NCI-H1048 (cell line): ENCODE measurements around the gene SNAPC4.

ENCODE experiments used
- DNase-seq: peaks from one replicate; lab custom pipeline; 2025; lab: John Stamatoyannopoulos, UW

SNAPC4 gene

GRCh38 chr9:136392538-136393449, 7.2 kb downstream of the SNAPC4 start:
- DNase-seq = no peak

GRCh38 chr9:136391737-136392537, 8.0 kb downstream of the SNAPC4 start:
- DNase-seq = no peak

GRCh38 chr9:136389396-136389795, 10.6 kb downstream of the SNAPC4 start:
- no peak for DNase-seq

GRCh38 chr9:136387217-136387616, 12.8 kb downstream of the SNAPC4 start:
- no peak for DNase-seq

- no peak for DNase-seq
Measured at GRCh38 chr9:136386018-136386417, 14.0 kb downstream of the SNAPC4 start.

- DNase-seq = no peak
Measured at GRCh38 chr9:136385015-136385414, 15.0 kb downstream of the SNAPC4 start.

- DNase-seq = no peak
Measured at GRCh38 chr9:136383436-136383835, 16.5 kb downstream of the SNAPC4 start.

- no peak for DNase-seq
Measured at GRCh38 chr9:136381966-136382513, 17.9 kb downstream of the SNAPC4 start.

GRCh38 chr9:136381311-136381710, 18.7 kb downstream of the SNAPC4 start:
- DNase-seq = no peak

GRCh38 chr9:136380381-136380780, 19.6 kb downstream of the SNAPC4 start:
- DNase-seq = no peak

- DNase-seq = no peak
Measured at GRCh38 chr9:136379891-136380290, 20.1 kb downstream of the SNAPC4 start.

- DNase-seq = no peak
Measured at GRCh38 chr9:136379401-136379800, 20.6 kb downstream of the SNAPC4 start.

GRCh38 chr9:136379003-136379287, 21.0 kb downstream of the SNAPC4 start:
- DNase-seq = no peak

- DNase-seq = no peak
Measured at GRCh38 chr9:136378170-136379002, 21.6 kb downstream of the SNAPC4 start.

- DNase-seq = no peak
Measured at GRCh38 chr9:136377341-136378169, 22.4 kb downstream of the SNAPC4 start.

GRCh38 chr9:136376457-136376856, 23.5 kb downstream of the SNAPC4 start:
- DNase-seq = no peak

- no peak for DNase-seq
Measured at GRCh38 chr9:136375096-136375495, 24.9 kb downstream of the SNAPC4 start.

- DNase-seq = no peak
Measured at GRCh38 chr9:136374183-136374575, 25.8 kb downstream of the SNAPC4 start.

- DNase-seq = no peak
Measured at GRCh38 chr9:136373300-136374182, 26.4 kb downstream of the SNAPC4 start, which contains the start of gene CARD9. Gene CARD9, minus strand, starts transcription at chr9:136373669. Its CDS starts 1,591 bp downstream, at chr9:136372078.
